ENCODE results near the gene FOXQ1. TPM values are rescaled to one million over a fixed set of nuclear protein-coding genes. Genes with fewer than 3 reads are reported as not detected.

FOXQ1 gene
- total RNA-seq, 1 donor from 2014 or later: 0.21 TPM

DNA sequence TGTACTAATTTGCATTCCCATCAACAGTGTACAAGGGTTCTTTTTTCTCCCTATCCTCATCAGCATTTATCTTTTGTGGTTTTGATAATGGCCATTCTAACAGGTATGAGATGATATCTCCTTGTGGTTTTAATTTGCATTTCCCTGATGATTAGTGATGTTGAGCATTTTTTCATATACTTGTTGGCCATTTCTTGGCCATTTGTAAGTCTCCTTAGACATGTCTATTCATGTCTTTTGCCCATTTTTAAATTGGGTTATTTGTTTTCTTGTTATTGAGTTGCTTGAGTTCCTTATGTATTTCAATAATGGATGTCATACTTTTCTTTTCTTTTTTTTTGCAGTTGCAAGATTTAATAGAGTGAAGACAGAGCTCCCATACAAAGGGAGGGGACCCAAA lies 17.8 kb downstream of the FOXQ1 start:
- H3K4me1 ChIP-seq: no peaks in the 10 kb centered on the region
- no peaks in the 10 kb centered on the region for H3K36me3 ChIP-seq
- TF ChIP-seq, protein P1, sequence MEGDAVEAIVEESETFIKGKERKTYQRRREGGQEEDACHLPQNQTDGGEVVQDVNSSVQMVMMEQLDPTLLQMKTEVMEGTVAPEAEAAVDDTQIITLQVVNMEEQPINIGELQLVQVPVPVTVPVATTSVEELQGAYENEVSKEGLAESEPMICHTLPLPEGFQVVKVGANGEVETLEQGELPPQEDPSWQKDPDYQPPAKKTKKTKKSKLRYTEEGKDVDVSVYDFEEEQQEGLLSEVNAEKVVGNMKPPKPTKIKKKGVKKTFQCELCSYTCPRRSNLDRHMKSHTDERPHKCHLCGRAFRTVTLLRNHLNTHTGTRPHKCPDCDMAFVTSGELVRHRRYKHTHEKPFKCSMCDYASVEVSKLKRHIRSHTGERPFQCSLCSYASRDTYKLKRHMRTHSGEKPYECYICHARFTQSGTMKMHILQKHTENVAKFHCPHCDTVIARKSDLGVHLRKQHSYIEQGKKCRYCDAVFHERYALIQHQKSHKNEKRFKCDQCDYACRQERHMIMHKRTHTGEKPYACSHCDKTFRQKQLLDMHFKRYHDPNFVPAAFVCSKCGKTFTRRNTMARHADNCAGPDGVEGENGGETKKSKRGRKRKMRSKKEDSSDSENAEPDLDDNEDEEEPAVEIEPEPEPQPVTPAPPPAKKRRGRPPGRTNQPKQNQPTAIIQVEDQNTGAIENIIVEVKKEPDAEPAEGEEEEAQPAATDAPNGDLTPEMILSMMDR (IDR thresholded peaks at IDR 0.05): no peak
- H3K9me3 ChIP-seq: no peaks in the 10 kb centered on the region
- no peak overlapping the region for H3K4me3 ChIP-seq
- no peaks in the 10 kb centered on the region for H3K27me3 ChIP-seq
- intact Hi-C loops (cut with DNase I): no loop called here
- DNase-seq (ENCODE audit: low spot score in 2 of 2): no peak
- H3K27ac ChIP-seq: no peak overlapping the region

DNA sequence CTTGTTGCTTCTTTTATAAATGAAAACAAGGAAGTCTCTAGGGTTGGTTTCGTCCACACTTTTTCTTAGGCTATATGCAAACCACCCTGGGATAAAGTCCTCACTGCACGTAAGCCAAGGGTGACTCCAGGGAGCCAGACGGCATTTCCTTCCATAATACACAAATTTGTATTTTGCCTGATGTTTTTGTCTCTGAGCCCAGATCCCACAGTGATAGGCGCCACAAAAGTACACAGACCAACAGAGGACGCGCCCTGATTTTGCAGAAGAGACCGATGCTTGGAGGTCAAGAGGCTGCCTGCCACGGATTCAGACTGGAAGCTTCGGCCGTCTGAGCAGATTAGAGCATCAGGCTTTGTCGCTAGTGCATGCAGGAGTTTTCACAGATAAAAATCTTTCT lies 22.8 kb downstream of the FOXQ1 start:
- TF ChIP-seq, protein P1 (IDR thresholded peaks at IDR 0.05): no peak
- intact Hi-C loops (cut with DNase I): no loop called here
- Histone ChIP-seq H3K27me3 (no peaks in the 10 kb centered on the region), H3K36me3 (no peaks in the 10 kb centered on the region), H3K27ac (no peak overlapping the region), H3K9me3 (no peaks in the 10 kb centered on the region), H3K4me3 (no peak overlapping the region), H3K4me1 (no peaks in the 10 kb centered on the region)
- no peak for DNase-seq (ENCODE audit: low spot score in 2 of 2)

DNA sequence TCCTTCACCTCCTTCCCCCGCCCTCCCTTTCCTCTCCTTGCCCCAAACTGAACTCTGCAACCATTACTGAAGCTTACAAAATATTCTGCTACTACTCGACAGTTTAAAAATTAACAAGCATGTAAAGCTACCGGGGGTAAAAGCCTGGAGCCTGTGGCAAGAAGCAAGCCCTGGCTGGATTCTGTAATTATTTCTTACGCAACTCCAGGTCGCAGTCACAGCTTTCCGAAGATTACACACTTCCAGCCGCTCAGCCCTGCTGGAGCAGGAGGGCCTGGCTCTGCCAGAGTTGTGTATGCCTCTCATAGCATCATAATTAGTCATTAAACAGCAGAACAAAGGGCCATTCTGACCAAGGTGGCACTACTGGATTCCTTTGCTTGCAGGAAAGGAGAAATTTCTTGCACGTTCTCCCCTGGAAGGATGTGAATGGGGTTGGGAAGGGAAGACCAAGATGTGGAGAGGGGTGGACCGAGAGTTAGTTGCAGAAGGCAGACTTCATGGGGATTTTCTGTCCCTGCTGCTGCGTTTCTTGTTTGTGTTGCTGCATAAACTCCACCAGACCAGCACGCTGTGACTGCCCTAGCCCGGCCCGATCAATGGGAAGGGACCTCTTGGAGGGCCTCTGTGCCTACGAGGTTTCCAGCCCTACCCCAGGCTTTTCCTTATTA lies 23.6 kb downstream of the FOXQ1 start:
- Histone ChIP-seq H3K27ac (no peak overlapping the region), H3K4me3 (no peak overlapping the region), H3K9me3 (no peaks in the 10 kb centered on the region), H3K27me3 (no peaks in the 10 kb centered on the region), H3K4me1 (no peaks in the 10 kb centered on the region), H3K36me3 (no peaks in the 10 kb centered on the region)
- TF ChIP-seq, protein P1 (IDR thresholded peaks at IDR 0.05): no peak
- intact Hi-C loops (cut with DNase I): no loop called here
- no peak for DNase-seq (ENCODE audit: low spot score in 2 of 2)

DNA sequence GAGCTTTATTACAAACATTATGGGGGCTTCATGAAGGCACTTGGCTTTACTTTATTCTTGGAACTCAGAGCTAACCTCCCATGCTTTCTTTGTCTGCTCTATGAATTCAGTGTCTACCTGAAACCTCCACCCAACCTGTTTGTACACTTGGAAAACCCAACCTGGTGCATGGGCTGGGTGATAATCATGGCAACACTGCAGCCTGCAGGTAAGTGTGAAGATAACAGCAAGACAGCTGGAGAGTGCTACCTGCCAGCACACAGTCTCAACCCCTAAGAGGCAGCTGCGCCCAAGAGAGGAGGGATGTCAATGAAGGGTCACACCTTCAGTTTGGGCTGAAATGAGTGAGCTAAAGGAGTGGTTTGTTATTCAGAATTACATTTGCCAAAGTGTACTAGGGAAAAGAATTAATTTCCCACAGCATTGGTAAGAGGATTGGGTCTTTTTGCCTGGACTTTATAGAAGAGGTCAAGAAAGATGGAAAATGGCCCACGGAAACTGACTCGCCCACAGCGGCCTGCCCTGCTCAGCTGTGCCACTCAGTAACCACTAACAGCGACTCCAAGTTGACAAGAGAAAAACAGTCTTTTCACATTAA lies 24.4 kb downstream of the FOXQ1 start:
- no peak for DNase-seq (ENCODE audit: low spot score in 2 of 2)
- TF ChIP-seq, protein P1 (IDR thresholded peaks at IDR 0.05): no peak
- Histone ChIP-seq H3K27me3 (no peaks in the 10 kb centered on the region), H3K36me3 (no peaks in the 10 kb centered on the region), H3K4me3 (no peak overlapping the region), H3K27ac (no peak overlapping the region), H3K9me3 (no peaks in the 10 kb centered on the region), H3K4me1 (no peaks in the 10 kb centered on the region)
- intact Hi-C loops (cut with DNase I): no loop called here

DNA sequence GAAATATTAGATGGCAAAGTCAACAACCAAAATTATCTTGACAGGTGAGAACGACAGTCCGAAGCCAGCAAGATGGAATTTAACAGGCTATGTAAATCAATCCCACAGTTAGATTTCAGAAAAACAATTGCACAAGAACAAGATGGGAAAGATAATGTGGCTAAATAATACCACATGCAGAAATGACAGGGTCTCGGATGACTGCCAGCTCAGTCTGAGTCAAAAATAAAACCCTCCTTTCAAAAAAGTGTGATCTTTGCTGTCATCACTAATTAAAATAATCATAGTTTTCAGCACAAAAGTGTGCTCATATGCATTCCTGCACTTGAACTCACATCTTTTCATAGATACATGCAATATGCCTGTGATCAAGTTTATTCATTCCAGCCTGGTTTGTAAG lies 25.9 kb downstream of the FOXQ1 start:
- Histone ChIP-seq H3K36me3 (no peaks in the 10 kb centered on the region), H3K27me3 (no peaks in the 10 kb centered on the region), H3K27ac (no peak overlapping the region), H3K4me1 (no peaks in the 10 kb centered on the region), H3K9me3 (no peaks in the 10 kb centered on the region), H3K4me3 (no peak overlapping the region)
- intact Hi-C loops (cut with DNase I): no loop called here
- no peak for DNase-seq (ENCODE audit: low spot score in 2 of 2)
- TF ChIP-seq, protein P1 (IDR thresholded peaks at IDR 0.05): no peak
